ENCODE data around the gene KERA.

DNA sequence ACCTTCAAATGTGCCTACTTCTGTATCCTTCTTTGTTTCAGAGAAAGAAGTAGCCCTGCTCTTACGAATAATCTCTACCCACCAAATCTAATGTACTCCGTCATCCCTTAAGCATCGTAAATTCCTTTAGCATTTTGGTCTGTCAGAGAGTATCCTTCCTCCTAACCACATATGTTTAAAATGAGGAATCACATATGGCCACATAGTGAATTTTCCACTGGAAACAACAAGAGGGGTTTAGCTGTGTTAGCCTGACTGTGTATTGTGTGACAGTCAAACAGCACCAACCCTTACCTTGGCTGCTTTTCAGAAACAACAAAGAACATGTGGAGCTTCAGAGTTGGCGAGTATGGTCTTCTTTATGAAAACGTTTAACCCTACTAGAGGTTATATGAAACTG, 48.0 kb upstream of the KERA start:
- TF ChIP-seq POLR2A (IDR thresholded peaks at IDR 0.05; ENCODE audit: low read depth, low read length) (no peak), TAF1 (IDR thresholded peaks at IDR 0.05; ENCODE audit: low read depth, low read length) (no peak), POLR2AphosphoS5 (IDR thresholded peaks at IDR 0.05; ENCODE audit: low read depth, low read length) (no peak)
